GM12875 (cell line): ENCODE measurements around the gene TFCP2L1.
"Not testable (repeated sequence)": the region's sequence is repeated elsewhere in the genome, so short reads cannot be mapped to it uniquely, and the experiment has no call there.

ENCODE experiments used
- H3K4me3 ChIP-seq: one replicate; pipeline ENCODE4 v1.5.1; 2011; ENCODE audit warnings: low read depth, low read length, control low read depth
- CTCF ChIP-seq: IDR thresholded peaks from 2 replicates; pipeline ENCODE4 v1.5.1; 2011; ENCODE audit warnings: low read depth, mild to moderate bottlenecking, control low read depth, inconsistent platforms, low read length, moderate library complexity, borderline replicate concordance; ENCODE audit not compliant: insufficient read depth

The TFCP2L1 gene

GRCh38 chr2:121232626-121233265 lies 52.3 kb downstream of the TFCP2L1 start:
- no peak for TF ChIP-seq CTCF
- no peak overlapping the region for H3K4me3 ChIP-seq

GRCh38 chr2:121231385-121232000 lies 53.5 kb downstream of the TFCP2L1 start:
- TF ChIP-seq CTCF, result no peak
- no peak overlapping the region for H3K4me3 ChIP-seq

- no peak for TF ChIP-seq CTCF
- H3K4me3 ChIP-seq, result no peak overlapping the region
These were observed 56.5 kb downstream of the TFCP2L1 start for GRCh38 chr2:121228521-121228920.

- not testable (repeated sequence) for H3K4me3 ChIP-seq
These were observed 57.4 kb downstream of the TFCP2L1 start for GRCh38 chr2:121227381-121228144.

GRCh38 chr2:121225681-121226080 lies 59.3 kb downstream of the TFCP2L1 start:
- not testable (repeated sequence) for H3K4me3 ChIP-seq

- TF ChIP-seq CTCF, result no peak
These were observed 64.0 kb downstream of the TFCP2L1 start for GRCh38 chr2:121220995-121221394.

GRCh38 chr2:121219866-121220265 lies 65.1 kb downstream of the TFCP2L1 start:
- no peak overlapping the region for H3K4me3 ChIP-seq
- no peak for TF ChIP-seq CTCF

More at GRCh38 chr2:121220995-121221394, 64.0 kb downstream of the TFCP2L1 start:
- no peak overlapping the region for H3K4me3 ChIP-seq

GRCh38 chr2:121218386-121218938 lies 66.5 kb downstream of the TFCP2L1 start:
- no peak overlapping the region for H3K4me3 ChIP-seq
- TF ChIP-seq CTCF, result no peak
